GM12878 (cell line): ENCODE results near the gene COL4A2. TPM values are rescaled to one million over a fixed set of nuclear protein-coding genes. Genes with fewer than 3 reads are reported as not detected.

ENCODE experiments used
- ATAC-seq: fragments of 200-7000 bp; cut with Tn5 transposase; 3 replicates; pipeline ENCODE4 v1.9.1; 2020; ENCODE audit warnings: mild to moderate bottlenecking, moderate library complexity
- BruUV-seq: library from RNA; stranded (reverse); fragments of 400-500 nt; replicated peaks from 2 replicates; lab custom pipeline; 2021; lab: Mats Ljungman, UMichigan
- CTCF ChIA-PET: fragments of 300-600 bp; sonication (Branson Sonifier 250); formaldehyde crosslinking; extraction: SDS; loops from one replicate; lab custom pipeline; 2021; ENCODE audit warnings: inconsistent platforms; lab: Yijun Ruan, JAX
- POLR2A ChIA-PET: fragments of 350-600 bp; formaldehyde crosslinking; extraction: SDS; loops from one replicate; lab custom pipeline; 2021; ENCODE audit warnings: inconsistent platforms; lab: Charles Lee
- RAD21 ChIA-PET: fragments of 300-600 bp; sonication (Branson Sonifier 250); formaldehyde crosslinking; loops from one replicate; lab custom pipeline; 2023; ENCODE audit warnings: antibody characterized with exemption; ENCODE audit not compliant: unreplicated experiment; lab: Charles Lee
- SMC1A ChIA-PET: fragments of 300-600 bp; sonication (Branson Sonifier 250); formaldehyde crosslinking; loops from one replicate; lab custom pipeline; 2023; ENCODE audit not compliant: unreplicated experiment, uncharacterized antibody; lab: Charles Lee
- DNase-seq: peaks from one replicate; pipeline ENCODE4 v3.0.0-alpha.2; 2011; ENCODE audit warnings: low read depth, low spot score
- FAIRE-seq: peaks from 3 replicates; lab custom pipeline; 2011; peaks lifted over from hg19 to GRCh38; lab: Jason Lieb, UNC
- H2AFZ ChIP-seq: 2 replicates; pipeline ENCODE4 v1.6.0; 2011; ENCODE audit warnings: low read depth, low read length, control low read depth; ENCODE audit not compliant: control insufficient read depth
- H3K27ac ChIP-seq: 2 replicates; pipeline ENCODE4 v1.5.1; 2011; ENCODE audit warnings: control low read depth; ENCODE audit not compliant: control insufficient read depth, insufficient read depth
- H3K27me3 ChIP-seq, 2 experiments: replicated peaks in 1 of 2; 2 replicates each; pipeline versions ENCODE4 v1.6.0 to v1.6.1; 2011; ENCODE audit warnings: low read length in 1 of 2; ENCODE audit not compliant: control insufficient read depth in 2 of 2, insufficient read depth in 2 of 2
- H3K36me3 ChIP-seq, 2 experiments: 2 replicates each; pipeline ENCODE4 v1.5.1; 2011; ENCODE audit warnings: low read length in 1 of 2; ENCODE audit not compliant: control insufficient read depth in 2 of 2, insufficient read depth in 2 of 2
- H3K4me1 ChIP-seq: 2 replicates; pipeline ENCODE4 v1.6.1; 2011; ENCODE audit warnings: mild to moderate bottlenecking, low read length, moderate library complexity, mixed read lengths; ENCODE audit not compliant: control insufficient read depth, insufficient read depth
- H3K4me2 ChIP-seq: 2 replicates; pipeline ENCODE4 v1.6.0; 2011; ENCODE audit warnings: control low read depth; ENCODE audit not compliant: control insufficient read depth, insufficient read depth
- H3K4me3 ChIP-seq: fragments of 200-600 bp; sonication (generic); 2 replicates; pipeline ENCODE4 v1.5.1; 2016
- H3K79me2 ChIP-seq: 2 replicates; pipeline ENCODE4 v1.6.0; 2011; ENCODE audit warnings: low read length; ENCODE audit not compliant: control insufficient read depth, insufficient read depth
- H3K9ac ChIP-seq: 2 replicates; pipeline ENCODE4 v1.8.0; 2011; ENCODE audit warnings: low read length, control low read depth, mixed read lengths; ENCODE audit not compliant: control insufficient read depth, insufficient read depth
- H3K9me3 ChIP-seq: replicated peaks from 3 replicates; pipeline ENCODE4 v1.5.1; 2011; ENCODE audit warnings: mild to moderate bottlenecking, low read length; ENCODE audit not compliant: control insufficient read depth, insufficient read depth
- H4K20me1 ChIP-seq: 2 replicates; pipeline ENCODE4 v1.6.0; 2011; ENCODE audit not compliant: control insufficient read depth, insufficient read depth
- BACH1 ChIP-seq: fragments of 450-650 bp; IDR thresholded peaks from 2 replicates; pipeline ENCODE4 v1.6.1; 2017; ENCODE audit warnings: mild to moderate bottlenecking, borderline replicate concordance
- CHD1 ChIP-seq: IDR thresholded peaks from 2 replicates; pipeline ENCODE4 v1.6.1; 2012; ENCODE audit warnings: low read depth, low read length, improper control_type of control experiment
- CHD4 ChIP-seq: fragments of 200-600 bp; sonication (generic); IDR thresholded peaks from 2 replicates; pipeline ENCODE4 v1.6.1; 2016; ENCODE audit warnings: mild to moderate bottlenecking
- E4F1 ChIP-seq: fragments of 450-650 bp; IDR thresholded peaks from 2 replicates; pipeline ENCODE4 v1.6.1; 2018; ENCODE audit warnings: borderline replicate concordance, mild to moderate bottlenecking; ENCODE audit not compliant: partially characterized antibody
- ELK1 ChIP-seq: IDR thresholded peaks from 2 replicates; pipeline ENCODE4 v1.6.1; 2012; ENCODE audit warnings: low read depth, low read length, improper control_type of control experiment
- ETV6 ChIP-seq, 2 experiments: fragments of 450-650 bp in 1 of 2; IDR thresholded peaks in 1 of 2; conservative IDR thresholded peaks in 1 of 2; 2 replicates each; pipeline ENCODE4 v1.6.1; 2014; ENCODE audit warnings: antibody characterized with exemption in 1 of 2, borderline replicate concordance in 1 of 2, low read depth in 1 of 2, mild to moderate bottlenecking in 1 of 2, moderate library complexity in 1 of 2
- NFYB ChIP-seq: IDR thresholded peaks from 2 replicates; pipeline ENCODE4 v1.6.1; 2011; ENCODE audit warnings: low read depth, mild to moderate bottlenecking, low read length, improper control_type of control experiment, moderate library complexity; ENCODE audit not compliant: insufficient read depth
- TARDBP ChIP-seq: IDR thresholded peaks from 2 replicates; pipeline ENCODE4 v1.6.1; 2016; ENCODE audit warnings: borderline replicate concordance
- WGBS: methylation state at CpG from one replicate; pipeline ENCODE4 v1.1.6; 2016; ENCODE audit warnings: low lambda C conversion rate; ENCODE audit not compliant: insufficient replicate concordance, insufficient coverage; ENCODE audit errors: missing lambda C conversion rate; 5-methylcytosine and 5-hydroxymethylcytosine counted together
- in situ Hi-C: fragments of 300-500 bp; cut with MboI; formaldehyde crosslinking; loops from 9 replicates; pipeline ENCODE4 v1.14.3; 2018; ENCODE audit warnings: mixed read lengths
- intact Hi-C: fragments of 100-400 bp; cut with micrococcal nuclease; formaldehyde crosslinking; loops from one replicate; pipeline ENCODE4 v1.14.2; 2022; ENCODE audit not compliant: unreplicated experiment
- polyA plus RNA-seq, 11 experiments: library from polyadenylated mRNA; depleted of rRNA in 4 of 11; unstranded in 6 of 11; stranded (reverse) in 5 of 11; fragments of >200 nt; fragmentation: Nextera tagmentation in 4 of 11; fragmentation: Illumina TruSeq in 1 of 11; extraction: Ambion mirVana in 4 of 11; extraction: Trizol in 1 of 11; gene quantifications; 1 replicate in 1 of 11; 2 replicates in 10 of 11; pipeline versions ENCODE4 v1.2.1 to v1.2.3, GENCODE V29; 2011 to 2016; ENCODE audit warnings: inconsistent platforms in 2 of 11, missing spikeins in 2 of 11, low read depth in 1 of 11
- total RNA-seq, 4 experiments: library from RNA; depleted of rRNA in 3 of 4; stranded (reverse); fragments of >200 nt in 3 of 4; fragmentation: Illumina TruSeq in 1 of 4; extraction: Trizol in 1 of 4; gene quantifications; 2 replicates each; pipeline versions ENCODE4 v1.2.1 to v1.2.3, GENCODE V29; 2013 to 2021

Gene COL4A2
- total and polyA plus RNA-seq, 10 of the 15 experiments (the other 5 are each of a cell fraction or from before 2014, with no cell fraction given), result 0.16 to 1.6 (median 0.62) TPM; not detected in 3

GRCh38 chr13:110426735-110427134 is 119.7 kb downstream of the COL4A2 start:
- RAD21 ChIA-PET, result no interaction called here

More at GRCh38 chr13:110426735-110427134, 119.7 kb downstream of the COL4A2 start:
- Histone ChIP-seq H3K4me2 (no peak overlapping the region), H3K36me3 (no peaks in the 10 kb centered on the region), H2AFZ (no peak overlapping the region), H3K4me3 (no peak overlapping the region)
- FAIRE-seq, result no peak
- intact Hi-C loops, result no loop called here
- in situ Hi-C loops, result no loop called here
- WGBS, result 40% methylated on average over 4 of the region's 4 CpGs
- TF ChIP-seq E4F1 (no peak), CHD4 (no peak), ETV6 (conservative IDR thresholded peaks at IDR 0.05 in 1 of 2, IDR thresholded peaks at IDR 0.05 in 1 of 2; ENCODE audit: borderline replicate concordance in 1 of 2, low read depth in 1 of 2) (no peak), BACH1 (no peak), TARDBP (no peak), NFYB (no peak), CHD1 (no peak), ELK1 (no peak)
- TF ChIP-seq, all 136 proteins: peak for 0
- POLR2A ChIA-PET, result no interaction called here
- no peaks in the 10 kb centered on the region for H3K79me2 ChIP-seq
- CTCF ChIA-PET, result interaction anchor here (0.6 to 1.4 kb wide), 4 partner anchors 10 to 204 kb away, joined by 3 to 4 read pairs (median 4); no protein-coding TSS in a partner anchor
- H3K9me3 ChIP-seq, result no peaks in the 10 kb centered on the region
- no peaks in the 10 kb centered on the region for H3K4me1 ChIP-seq
- BruUV-seq, result no TSS peak
- SMC1A ChIA-PET, result interaction anchor here (1.3 to 1.7 kb wide), 2 partner anchors 15 to 17 kb away, joined by 4 to 9 read pairs; no protein-coding TSS in a partner anchor
- no peaks in the 10 kb centered on the region for H4K20me1 ChIP-seq
- no peak overlapping the region for H3K9ac ChIP-seq
- H3K27ac ChIP-seq, result no peak overlapping the region
- no peak for ATAC-seq
- peaks cover 0 to 4% of the 10 kb centered on the region in 2 experiments; a peak in 2 of 4 replicates for H3K27me3 ChIP-seq
- no peak for DNase-seq
